ENCODE measurements around the gene RBAK. TPM values are rescaled to one million over a fixed set of nuclear protein-coding genes. Genes with fewer than 3 reads are reported as not detected.
A peak's percentile ranks its signal among the peaks of the same experiment; 100 is the strongest.
"Not testable (repeated sequence)": the region's sequence is repeated elsewhere in the genome, so short reads cannot be mapped to it uniquely, and the experiment has no call there.

RBAK gene
- total RNA-seq, 1 donor from 2014 or later: 4.9 TPM

DNA sequence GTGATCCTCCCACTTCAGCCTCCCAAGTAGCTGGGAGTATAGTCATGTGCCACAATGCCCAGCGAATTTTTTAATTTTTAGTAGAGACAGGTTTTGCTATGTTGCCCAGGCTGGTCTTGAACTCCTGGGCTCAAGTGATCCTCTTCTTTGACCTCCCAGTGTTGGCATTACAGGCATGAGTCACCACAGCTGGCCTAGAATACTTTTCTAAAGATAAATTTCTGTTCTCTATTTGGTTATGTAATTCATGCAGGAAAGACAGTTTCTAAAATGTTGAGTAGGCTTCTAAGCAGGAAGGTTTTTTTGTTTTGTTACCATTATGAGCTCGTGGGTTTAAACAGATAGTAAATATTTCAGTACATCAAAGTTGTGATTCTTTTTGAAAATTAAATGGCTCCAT is 5.0 kb downstream of the RBAK start:
- no peak for DNase-seq (ENCODE audit: low read depth in 2 of 2)

DNA sequence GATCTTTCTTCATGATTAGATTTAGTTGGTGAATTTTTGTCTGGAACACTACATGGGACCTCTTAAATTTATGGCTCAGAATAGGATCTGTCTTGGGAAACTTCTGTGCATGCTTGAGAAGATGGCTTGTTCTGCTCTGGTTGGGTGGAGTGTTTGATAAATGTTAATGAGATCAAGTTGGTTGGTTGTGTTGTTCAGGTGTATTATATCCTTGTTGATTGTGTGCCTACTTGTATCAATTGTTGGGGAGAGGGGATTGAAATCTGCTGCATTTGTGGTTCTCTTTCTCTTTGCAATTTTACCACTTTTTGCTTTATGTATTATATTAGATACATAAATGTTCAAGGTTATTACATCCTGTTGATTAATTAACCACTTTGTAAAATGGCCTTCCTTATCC is 6.1 kb downstream of the RBAK start:
- not testable (repeated sequence) for DNase-seq (ENCODE audit: low read depth in 2 of 2)

DNA sequence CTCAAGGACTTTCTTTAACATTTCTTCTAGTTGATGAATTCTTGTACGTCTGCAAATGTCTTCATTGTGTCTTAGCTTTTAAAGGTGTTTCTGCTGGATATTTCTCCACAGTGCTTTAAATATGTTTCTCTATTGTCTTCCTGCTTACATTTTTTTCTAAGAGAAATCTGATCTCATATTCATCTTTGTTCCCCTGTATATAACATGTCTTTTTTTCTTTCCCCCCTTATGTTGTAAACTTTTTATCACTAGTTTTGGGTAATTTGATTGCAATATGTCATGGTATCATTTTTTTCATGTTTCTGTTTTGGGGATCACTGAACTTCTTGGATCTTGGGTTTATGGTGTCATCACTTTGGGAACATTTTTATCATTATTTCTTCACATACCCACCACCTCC is 7.5 kb downstream of the RBAK start:
- no peak for DNase-seq (ENCODE audit: low read depth in 2 of 2)

DNA sequence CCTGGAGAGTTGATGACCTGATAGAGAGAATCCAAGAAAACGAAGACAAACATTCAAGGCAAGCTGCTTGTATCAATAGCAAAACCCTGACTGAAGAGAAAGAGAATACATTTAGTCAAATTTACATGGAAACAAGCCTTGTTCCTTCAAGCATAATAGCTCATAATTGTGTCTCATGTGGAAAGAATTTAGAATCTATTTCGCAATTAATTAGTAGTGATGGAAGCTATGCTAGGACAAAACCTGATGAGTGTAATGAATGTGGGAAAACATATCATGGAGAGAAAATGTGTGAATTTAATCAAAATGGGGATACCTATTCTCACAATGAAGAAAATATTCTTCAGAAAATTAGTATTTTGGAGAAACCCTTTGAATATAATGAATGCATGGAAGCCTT is 18.0 kb downstream of the RBAK start:
- DNase-seq (ENCODE audit: low read depth in 2 of 2): no peak

- no peak for DNase-seq (ENCODE audit: low read depth in 2 of 2)
Measured at GRCh38 chr7:5064391-5065106, 18.9 kb downstream of the RBAK start.

GRCh38 chr7:5065107-5065407 is 19.4 kb downstream of the RBAK start:
- no peak for DNase-seq (ENCODE audit: low read depth in 2 of 2)

DNA sequence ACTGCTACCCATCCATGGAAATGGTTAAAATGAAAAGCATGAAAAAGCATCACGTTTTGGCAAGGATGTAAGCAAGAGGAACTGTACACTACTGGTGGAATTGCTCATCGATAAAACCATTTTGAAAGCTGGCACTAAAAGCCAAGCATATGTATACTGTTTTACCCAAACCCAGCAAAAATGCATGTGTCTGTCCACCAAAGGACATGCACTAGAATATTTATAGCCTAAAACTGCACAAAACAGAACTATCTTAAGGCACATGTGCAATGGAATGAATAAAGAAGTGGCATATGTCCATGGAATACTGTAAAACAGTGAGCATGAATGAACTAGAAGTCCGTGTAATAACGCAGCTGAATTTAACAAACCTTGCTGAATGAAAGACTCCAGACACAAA is 22.9 kb downstream of the RBAK start:
- DNase-seq (ENCODE audit: low read depth in 2 of 2): no peak

DNA sequence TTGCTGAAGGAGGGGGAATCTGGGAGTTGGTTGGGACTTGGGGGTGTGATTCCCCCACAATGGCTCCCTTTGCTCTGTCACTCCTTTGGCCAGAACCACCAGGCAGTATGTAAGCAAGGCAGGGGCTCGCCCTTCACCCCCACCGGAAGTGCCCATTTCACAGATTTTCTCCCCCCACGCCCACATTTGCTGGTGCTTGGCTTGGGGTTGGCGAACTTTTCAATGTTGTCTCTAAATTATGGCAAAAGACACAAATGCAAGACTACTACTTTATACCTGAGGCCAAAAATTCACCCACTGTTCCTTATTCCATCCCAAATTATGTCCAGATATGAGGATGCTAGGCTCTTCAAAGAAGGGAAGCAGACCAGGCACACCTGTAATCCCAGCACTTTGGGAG is 24.5 kb downstream of the RBAK start:
- DNase-seq (ENCODE audit: low read depth in 2 of 2): no peak

DNA sequence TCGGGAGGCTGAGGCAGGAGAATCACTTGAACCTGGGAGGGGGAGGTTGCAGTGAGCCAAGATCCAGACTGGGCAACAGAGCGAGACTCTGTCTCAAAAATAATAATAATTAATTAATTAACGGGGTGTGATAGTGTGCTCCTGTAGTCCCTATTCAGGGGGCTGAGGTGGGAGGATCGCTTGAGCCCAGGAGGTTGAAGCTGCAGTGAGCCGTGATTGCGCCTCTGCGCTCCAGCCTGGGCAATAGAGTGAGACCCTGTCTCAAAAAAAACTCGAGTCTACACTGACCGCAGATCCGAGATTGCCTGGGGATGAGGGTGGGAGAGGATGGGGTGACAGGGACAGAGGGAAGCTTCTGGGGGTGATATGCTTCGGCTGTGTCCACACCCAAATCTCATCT is 29.5 kb downstream of the RBAK start:
- not testable (repeated sequence) for DNase-seq (ENCODE audit: low read depth in 2 of 2)

DNA sequence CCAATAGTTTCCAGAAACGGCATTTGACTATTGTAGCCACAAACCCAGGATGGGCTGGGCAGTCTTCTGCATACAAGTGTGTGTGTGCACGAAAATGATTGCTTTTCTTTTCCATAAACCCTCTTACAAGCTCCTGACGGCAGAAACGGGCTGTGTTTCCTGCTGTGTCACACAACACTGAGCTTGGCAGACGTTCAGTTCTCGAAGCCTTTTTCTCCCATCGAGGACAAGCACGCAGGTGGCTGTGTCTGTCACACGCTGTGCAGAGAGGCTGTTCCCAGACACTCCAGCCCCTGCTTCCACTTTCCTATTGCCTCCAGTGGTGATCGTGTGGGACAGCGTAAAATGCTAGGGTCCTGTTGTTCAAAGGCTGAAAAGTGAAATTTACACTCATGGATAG is 32.1 kb downstream of the RBAK start:
- peak; percentile 29 to 41 for DNase-seq (ENCODE audit: low read depth in 2 of 2)

DNA sequence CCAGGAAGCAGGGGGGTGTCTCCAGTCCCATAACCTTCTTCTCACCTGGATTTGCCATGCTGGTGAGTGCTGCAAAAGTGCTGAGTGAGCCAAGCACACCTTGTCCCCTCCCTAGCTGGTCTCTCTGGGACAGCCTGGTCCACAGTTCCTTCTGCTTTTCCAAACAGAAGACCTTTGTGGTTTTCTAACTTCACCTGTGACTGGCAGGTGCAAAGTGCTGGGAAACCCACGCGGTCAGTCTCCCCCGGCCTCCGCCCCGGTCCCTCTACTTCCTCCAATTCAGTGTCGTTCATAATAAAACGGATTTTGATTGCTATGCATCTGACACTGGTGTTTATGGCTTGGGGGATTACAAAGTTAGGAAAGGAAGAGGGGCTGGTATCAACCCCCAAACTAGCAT is 37.1 kb downstream of the RBAK start:
- DNase-seq (ENCODE audit: low read depth in 2 of 2): no peak

DNA sequence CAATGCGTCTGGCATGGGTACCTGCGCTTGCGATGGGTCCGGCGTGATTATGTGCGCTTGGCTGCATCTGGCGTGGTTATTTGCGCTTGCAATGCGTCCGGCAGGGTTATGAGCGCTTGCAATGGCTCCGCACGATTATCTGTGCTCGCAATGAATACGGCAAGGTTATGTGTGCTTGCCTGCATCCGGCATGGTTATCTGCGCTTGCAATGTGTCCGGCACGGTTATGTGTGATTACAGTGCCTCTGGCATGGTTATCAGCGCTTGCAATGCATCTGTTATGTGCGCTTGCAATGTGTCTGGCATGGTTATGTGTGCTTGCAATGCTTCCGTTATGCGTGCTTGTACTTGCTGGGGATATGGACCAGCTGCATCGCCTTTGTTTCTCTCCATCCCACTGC is 37.7 kb downstream of the RBAK start:
- no peak for DNase-seq (ENCODE audit: low read depth in 2 of 2)

DNA sequence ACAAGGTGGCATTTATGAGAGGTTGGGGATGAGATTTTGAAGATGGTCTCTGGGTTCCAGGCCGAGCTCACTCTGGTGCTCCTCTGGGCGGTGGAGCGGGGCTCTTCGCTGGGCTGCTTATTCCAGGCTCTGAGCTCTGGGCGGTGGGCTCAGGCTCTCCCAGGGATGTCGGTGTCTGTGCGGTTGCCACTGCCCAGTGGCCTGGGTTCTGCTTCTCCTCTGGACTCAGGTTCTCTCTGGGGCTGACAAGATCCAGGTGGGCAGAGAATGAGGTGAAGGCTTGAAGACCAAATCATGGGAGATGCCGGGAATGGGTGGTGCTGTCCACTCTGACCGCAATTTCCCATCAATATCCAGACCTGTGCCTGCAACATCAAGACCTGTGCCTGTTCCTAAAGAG is 40.6 kb downstream of the RBAK start:
- DNase-seq (ENCODE audit: low read depth in 2 of 2): no peak

DNA sequence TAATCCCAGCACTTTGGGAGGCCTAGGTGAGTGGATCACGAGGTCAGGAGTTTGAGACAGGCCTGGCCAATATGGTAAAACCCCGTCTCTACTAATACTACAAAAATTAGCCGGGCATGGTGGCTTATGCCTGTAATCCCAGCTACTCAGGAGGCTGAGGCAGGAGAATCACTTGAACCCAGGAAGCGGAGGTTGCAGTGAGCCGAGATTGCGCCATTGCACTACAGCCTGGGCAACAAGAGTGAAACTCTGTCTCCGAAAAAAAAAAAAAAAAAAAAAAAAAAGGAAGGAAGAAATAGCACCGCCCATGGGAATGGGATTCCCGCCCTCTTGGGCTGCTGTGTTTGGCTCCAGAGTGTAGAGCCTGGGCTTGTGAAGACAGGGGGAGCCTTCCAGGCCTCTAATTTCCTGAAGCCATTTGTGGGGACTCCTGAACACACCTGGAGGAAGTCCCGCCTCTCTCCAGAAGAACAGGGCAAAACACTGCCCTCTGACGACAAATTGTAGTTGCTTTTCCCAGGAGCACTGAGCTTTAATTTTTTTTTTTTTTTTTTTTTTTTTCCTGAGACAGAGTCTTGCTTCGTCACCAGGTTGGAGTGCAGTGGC is 42.7 kb downstream of the RBAK start:
- peak in 1 of 2 donors; percentile 24 for DNase-seq (ENCODE audit: low read depth in 2 of 2)

DNA sequence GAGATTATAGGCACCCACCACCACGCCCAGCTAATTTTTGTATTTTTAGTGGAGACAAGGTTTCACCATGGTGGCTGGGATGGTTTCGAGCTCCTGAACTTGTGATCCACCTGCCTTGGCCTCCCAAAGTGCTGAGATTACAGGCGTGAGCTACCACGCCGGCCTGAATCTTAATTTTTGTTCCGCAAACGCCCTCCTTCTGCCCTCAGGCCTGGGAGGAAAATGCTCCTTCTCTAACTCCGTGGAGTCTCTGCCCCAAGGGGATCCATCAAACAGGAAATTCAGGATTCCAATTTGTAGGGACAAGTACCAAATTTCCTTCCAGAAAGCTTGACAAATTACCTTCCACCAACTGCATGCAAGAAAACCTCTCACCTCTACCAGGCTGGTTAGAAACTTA is 43.2 kb downstream of the RBAK start:
- DNase-seq (ENCODE audit: low read depth in 2 of 2): no peak

- no peak for DNase-seq (ENCODE audit: low read depth in 2 of 2)
Measured at GRCh38 chr7:5093948-5094347, 48.3 kb downstream of the RBAK start.

DNA sequence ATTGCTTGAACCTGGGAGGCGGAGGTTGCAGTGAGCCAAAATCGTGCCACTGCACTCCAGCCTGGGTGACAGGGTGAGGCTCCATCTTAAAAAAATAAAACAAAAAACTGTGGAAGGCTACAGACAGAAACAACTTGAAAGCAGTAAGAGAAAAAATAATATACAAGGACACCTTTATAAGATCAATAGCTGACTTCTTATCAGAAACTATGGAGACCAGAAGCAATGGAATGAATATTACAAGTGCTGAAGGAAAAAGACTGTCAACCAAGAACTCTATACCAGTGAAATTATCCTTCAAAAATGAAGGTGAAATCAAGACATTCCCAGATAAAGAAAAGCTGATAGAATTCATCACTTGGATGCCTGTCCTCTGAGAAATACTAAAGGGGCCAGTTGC is 49.0 kb downstream of the RBAK start:
- DNase-seq (ENCODE audit: low read depth in 2 of 2): no peak

- no peak for DNase-seq (ENCODE audit: low read depth in 2 of 2)
Measured at GRCh38 chr7:5116359-5116758, 70.7 kb downstream of the RBAK start.

DNA sequence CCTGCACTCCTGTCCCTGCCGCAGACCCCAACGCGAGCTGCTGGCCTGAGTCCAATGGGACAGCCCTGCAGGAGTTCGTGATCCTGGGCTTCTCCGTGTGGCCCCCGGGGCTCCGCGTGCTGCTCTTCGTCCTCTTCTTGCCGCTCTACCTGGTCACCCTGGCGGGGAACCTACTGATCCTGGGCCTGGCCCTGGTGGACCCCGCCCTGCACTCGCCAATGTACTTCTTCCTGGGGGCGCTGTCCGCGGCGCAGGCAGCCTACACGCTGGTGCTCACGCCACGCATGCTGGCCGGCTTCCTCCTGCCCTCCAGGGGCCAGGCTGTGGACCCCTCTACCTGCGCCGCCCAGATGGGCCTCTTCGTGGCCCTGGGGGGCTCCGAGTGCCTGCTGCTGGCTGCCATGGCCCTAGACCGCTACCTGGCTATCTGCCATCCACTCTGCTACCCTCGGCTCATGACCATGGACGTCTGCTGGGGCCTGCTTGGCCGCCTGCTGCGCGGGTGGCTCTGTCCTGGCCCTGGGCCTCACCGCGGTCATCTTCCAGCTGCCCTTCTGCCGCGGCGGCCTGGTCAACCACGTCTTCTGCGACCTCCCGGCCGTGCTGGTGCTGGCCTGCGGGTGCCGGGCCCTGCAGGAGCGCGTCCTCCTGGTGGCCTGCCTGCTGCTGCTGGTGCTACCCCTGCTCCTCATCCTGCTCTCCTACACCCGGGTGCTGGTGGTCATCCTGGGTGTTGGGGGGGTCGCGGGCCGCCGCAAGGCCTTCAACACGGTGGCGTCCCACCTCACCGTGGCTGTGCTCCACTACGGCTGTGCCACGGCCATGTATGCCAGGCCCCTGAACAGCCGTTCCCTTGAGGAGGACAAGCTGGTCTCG is 71.7 kb downstream of the RBAK start:
- DNase-seq (ENCODE audit: low read depth in 2 of 2): no peak

Data from dermis microvascular lymphatic vessel endothelial cell (primary cell).